ENCODE data around the gene COL19A1. TPM values are rescaled to one million over a fixed set of nuclear protein-coding genes. Genes with fewer than 3 reads are reported as not detected.

Gene COL19A1
- total RNA-seq, 1 donor: 9.1 TPM

- H3K27me3 ChIP-seq (ENCODE audit: insufficient read depth, low read length): peaks cover 5% of the 10 kb centered on the region
Observed at GRCh38 chr6:69846770-69847491, 19.4 kb upstream of the COL19A1 start.

GRCh38 chr6:69847492-69847788 is 18.9 kb upstream of the COL19A1 start:
- Histone ChIP-seq H3K9me3 (ENCODE audit: low read depth, low read length) (no peaks in the 10 kb centered on the region), H3K4me3 (ENCODE audit: low read length) (no peak overlapping the region), H3K27me3 (ENCODE audit: insufficient read depth, low read length) (peaks cover 7% of the 10 kb centered on the region), H3K4me1 (ENCODE audit: insufficient read depth, low read length) (no peaks in the 10 kb centered on the region)

More at GRCh38 chr6:69846770-69847491, 19.4 kb upstream of the COL19A1 start:
- Histone ChIP-seq H3K4me1 (ENCODE audit: insufficient read depth, low read length) (no peaks in the 10 kb centered on the region), H3K4me3 (ENCODE audit: low read length) (no peak overlapping the region), H3K9me3 (ENCODE audit: low read depth, low read length) (no peaks in the 10 kb centered on the region)

GRCh38 chr6:69848552-69848951 is 17.8 kb upstream of the COL19A1 start:
- H3K4me3 ChIP-seq (ENCODE audit: low read length): no peak overlapping the region
- peaks cover 5% of the 10 kb centered on the region for H3K27me3 ChIP-seq (ENCODE audit: insufficient read depth, low read length)
- peaks cover 4% of the 10 kb centered on the region for H3K9me3 ChIP-seq (ENCODE audit: low read depth, low read length)

GRCh38 chr6:69852706-69853105 is 13.7 kb upstream of the COL19A1 start:
- H3K4me1 ChIP-seq (ENCODE audit: insufficient read depth, low read length): no peaks in the 10 kb centered on the region
- no peak overlapping the region for H3K4me3 ChIP-seq (ENCODE audit: low read length)
- H3K9me3 ChIP-seq (ENCODE audit: low read depth, low read length): peaks cover 4% of the 10 kb centered on the region
- H3K27me3 ChIP-seq (ENCODE audit: insufficient read depth, low read length): peaks cover 4% of the 10 kb centered on the region

More at GRCh38 chr6:69848552-69848951, 17.8 kb upstream of the COL19A1 start:
- H3K4me1 ChIP-seq (ENCODE audit: insufficient read depth, low read length): no peaks in the 10 kb centered on the region

GRCh38 chr6:69861986-69862385 is 4.4 kb upstream of the COL19A1 start:
- no peak overlapping the region for H3K4me3 ChIP-seq (ENCODE audit: low read length)
- no peaks in the 10 kb centered on the region for H3K9me3 ChIP-seq (ENCODE audit: low read depth, low read length)
- H3K27me3 ChIP-seq (ENCODE audit: insufficient read depth, low read length): peaks cover 34% of the 10 kb centered on the region
- no peaks in the 10 kb centered on the region for H3K4me1 ChIP-seq (ENCODE audit: insufficient read depth, low read length)

- Histone ChIP-seq H3K27me3 (ENCODE audit: insufficient read depth, low read length) (peaks cover 48% of the 10 kb centered on the region), H3K4me3 (ENCODE audit: low read length) (no peak overlapping the region), H3K4me1 (ENCODE audit: insufficient read depth, low read length) (peaks cover 3% of the 10 kb centered on the region), H3K9me3 (ENCODE audit: low read depth, low read length) (no peaks in the 10 kb centered on the region)
Observed at GRCh38 chr6:69863766-69864165, 2.6 kb upstream of the COL19A1 start.

- peaks cover 3% of the 10 kb centered on the region for H3K4me1 ChIP-seq (ENCODE audit: insufficient read depth, low read length)
- H3K9me3 ChIP-seq (ENCODE audit: low read depth, low read length): no peaks in the 10 kb centered on the region
- peaks cover 55% of the 10 kb centered on the region for H3K27me3 ChIP-seq (ENCODE audit: insufficient read depth, low read length)
- no peak overlapping the region for H3K4me3 ChIP-seq (ENCODE audit: low read length)
Observed at GRCh38 chr6:69865126-69865525, 1.2 kb upstream of the COL19A1 start.

GRCh38 chr6:69866770-69867638 is 648 bp downstream of the COL19A1 start:
- Histone ChIP-seq H3K9me3 (ENCODE audit: low read depth, low read length) (no peaks in the 10 kb centered on the region), H3K4me1 (ENCODE audit: insufficient read depth, low read length) (peaks cover 3% of the 10 kb centered on the region), H3K27me3 (ENCODE audit: insufficient read depth, low read length) (peaks cover 55% of the 10 kb centered on the region), H3K4me3 (ENCODE audit: low read length) (peak overlapping the region; percentile 21)

- Histone ChIP-seq H3K9me3 (ENCODE audit: low read depth, low read length) (no peaks in the 10 kb centered on the region), H3K27me3 (ENCODE audit: insufficient read depth, low read length) (peaks cover 55% of the 10 kb centered on the region), H3K4me3 (ENCODE audit: low read length) (peak overlapping the region; percentile 21), H3K4me1 (ENCODE audit: insufficient read depth, low read length) (peaks cover 3% of the 10 kb centered on the region)
Observed at GRCh38 chr6:69867639-69867976, 1.3 kb downstream of the COL19A1 start.

- H3K4me3 ChIP-seq (ENCODE audit: low read length): peak overlapping the region; percentile 21
- H3K9me3 ChIP-seq (ENCODE audit: low read depth, low read length): no peaks in the 10 kb centered on the region
- H3K4me1 ChIP-seq (ENCODE audit: insufficient read depth, low read length): peaks cover 3% of the 10 kb centered on the region
- peaks cover 53% of the 10 kb centered on the region for H3K27me3 ChIP-seq (ENCODE audit: insufficient read depth, low read length)
Observed at GRCh38 chr6:69868252-69868804, 2.0 kb downstream of the COL19A1 start.

GRCh38 chr6:69868961-69869360 is 2.6 kb downstream of the COL19A1 start:
- H3K9me3 ChIP-seq (ENCODE audit: low read depth, low read length): no peaks in the 10 kb centered on the region
- no peak overlapping the region for H3K4me3 ChIP-seq (ENCODE audit: low read length)
- peaks cover 3% of the 10 kb centered on the region for H3K4me1 ChIP-seq (ENCODE audit: insufficient read depth, low read length)
- H3K27me3 ChIP-seq (ENCODE audit: insufficient read depth, low read length): peaks cover 48% of the 10 kb centered on the region

GRCh38 chr6:69871107-69871506 is 4.8 kb downstream of the COL19A1 start:
- no peaks in the 10 kb centered on the region for H3K9me3 ChIP-seq (ENCODE audit: low read depth, low read length)
- H3K4me3 ChIP-seq (ENCODE audit: low read length): no peak overlapping the region
- peaks cover 3% of the 10 kb centered on the region for H3K4me1 ChIP-seq (ENCODE audit: insufficient read depth, low read length)
- H3K27me3 ChIP-seq (ENCODE audit: insufficient read depth, low read length): peaks cover 30% of the 10 kb centered on the region

GRCh38 chr6:69873291-69873690 is 6.9 kb downstream of the COL19A1 start:
- no peaks in the 10 kb centered on the region for H3K4me1 ChIP-seq (ENCODE audit: insufficient read depth, low read length)
- no peak overlapping the region for H3K4me3 ChIP-seq (ENCODE audit: low read length)
- H3K27me3 ChIP-seq (ENCODE audit: insufficient read depth, low read length): peaks cover 12% of the 10 kb centered on the region
- no peaks in the 10 kb centered on the region for H3K9me3 ChIP-seq (ENCODE audit: low read depth, low read length)

- H3K4me3 ChIP-seq (ENCODE audit: low read length): no peak overlapping the region
- H3K27me3 ChIP-seq (ENCODE audit: insufficient read depth, low read length): no peaks in the 10 kb centered on the region
- H3K4me1 ChIP-seq (ENCODE audit: insufficient read depth, low read length): no peaks in the 10 kb centered on the region
- H3K9me3 ChIP-seq (ENCODE audit: low read depth, low read length): no peaks in the 10 kb centered on the region
Observed at GRCh38 chr6:69875715-69876114, 9.4 kb downstream of the COL19A1 start.

- Histone ChIP-seq H3K27me3 (ENCODE audit: insufficient read depth, low read length) (peaks cover 7% of the 10 kb centered on the region), H3K9me3 (ENCODE audit: low read depth, low read length) (no peaks in the 10 kb centered on the region), H3K4me1 (ENCODE audit: insufficient read depth, low read length) (peaks cover 4% of the 10 kb centered on the region), H3K4me3 (ENCODE audit: low read length) (no peak overlapping the region)
Observed at GRCh38 chr6:69878795-69879194, 12.4 kb downstream of the COL19A1 start.

All from mononuclear cell (primary cell).